Ishikawa (cell line): ENCODE data around the gene ZNF292.

Source experiments
- CEBPB ChIP-seq: IDR thresholded peaks from 2 replicates; pipeline ENCODE4 v1.6.1; 2012
- CREB1 ChIP-seq: IDR thresholded peaks from 2 replicates; pipeline ENCODE4 v1.6.1; 2012; ENCODE audit warnings: low read depth
- EGR1 ChIP-seq: IDR thresholded peaks from 2 replicates; pipeline ENCODE4 v1.6.1; 2012
- EP300 ChIP-seq: IDR thresholded peaks from 2 replicates; pipeline ENCODE4 v1.6.1; 2012; ENCODE audit warnings: borderline replicate concordance
- FOXM1 ChIP-seq: IDR thresholded peaks from 2 replicates; pipeline ENCODE4 v1.6.1; 2012; ENCODE audit warnings: low read depth, borderline replicate concordance
- NFIC ChIP-seq: IDR thresholded peaks from 2 replicates; pipeline ENCODE4 v1.6.1; 2012
- RAD21 ChIP-seq: IDR thresholded peaks from 2 replicates; pipeline ENCODE4 v1.6.1; 2012; ENCODE audit warnings: low read depth
- REST ChIP-seq: IDR thresholded peaks from 2 replicates; pipeline ENCODE4 v1.6.1; 2012; ENCODE audit warnings: low read depth, mild to moderate bottlenecking
- TAF1 ChIP-seq: IDR thresholded peaks from 2 replicates; pipeline ENCODE4 v1.6.1; 2012; ENCODE audit warnings: low read depth, mild to moderate bottlenecking
- TCF12 ChIP-seq: IDR thresholded peaks from 2 replicates; pipeline ENCODE4 v1.6.1; 2012; ENCODE audit warnings: low read depth
- TEAD4 ChIP-seq: IDR thresholded peaks from 2 replicates; pipeline ENCODE4 v1.6.1; 2012
- USF1 ChIP-seq: IDR thresholded peaks from 2 replicates; pipeline ENCODE4 v1.6.1; 2012
- YY1 ChIP-seq: IDR thresholded peaks from 2 replicates; pipeline ENCODE4 v1.6.1; 2012; ENCODE audit warnings: low read depth
- ZBTB7A ChIP-seq: IDR thresholded peaks from 2 replicates; pipeline ENCODE4 v1.6.1; 2012; ENCODE audit warnings: low read depth
- TF ChIP-seq, protein P1 (sequence below): IDR thresholded peaks from 2 replicates; pipeline ENCODE4 v1.6.1; 2012

The ZNF292 gene

GRCh38 chr6:87196275-87196842 is 41.0 kb downstream of the ZNF292 start:
- no peak for TF ChIP-seq CEBPB
- TF ChIP-seq TEAD4 = no peak
- TF ChIP-seq, protein P1, sequence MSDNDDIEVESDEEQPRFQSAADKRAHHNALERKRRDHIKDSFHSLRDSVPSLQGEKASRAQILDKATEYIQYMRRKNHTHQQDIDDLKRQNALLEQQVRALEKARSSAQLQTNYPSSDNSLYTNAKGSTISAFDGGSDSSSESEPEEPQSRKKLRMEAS = no peak
- TF ChIP-seq CREB1 = no peak
- TF ChIP-seq REST = no peak
- TF ChIP-seq ZBTB7A = no peak
- no peak for TF ChIP-seq EP300
- no peak for TF ChIP-seq TAF1
- no peak for TF ChIP-seq USF1
- TF ChIP-seq TCF12 = no peak
- no peak for TF ChIP-seq FOXM1

DNA sequence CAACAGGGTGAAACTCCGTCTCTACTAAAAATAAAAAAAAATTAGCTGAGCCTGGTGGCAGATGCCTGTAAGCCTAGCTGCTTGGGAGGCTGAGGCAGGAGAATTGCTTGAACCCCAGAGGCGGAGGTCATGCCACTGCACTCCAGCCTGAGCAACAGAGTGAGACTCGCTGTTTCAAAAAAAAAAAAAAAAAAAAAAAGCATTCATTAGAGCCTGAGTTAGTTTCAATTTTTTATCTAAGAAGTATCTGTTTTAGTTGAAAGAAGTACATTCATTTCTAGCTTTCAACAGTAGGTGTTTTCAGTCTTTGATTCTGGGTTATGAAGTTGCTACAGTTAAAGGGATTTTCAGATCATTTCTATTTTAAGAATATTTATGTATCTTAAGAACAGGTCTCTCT is 42.2 kb downstream of the ZNF292 start:
- TF ChIP-seq NFIC (no peak), USF1 (no peak), YY1 (no peak), CREB1 (no peak), EGR1 (no peak), CEBPB (no peak), ZBTB7A (no peak), TCF12 (no peak), TAF1 (no peak), REST (no peak), EP300 (no peak), TEAD4 (no peak), FOXM1 (no peak), RAD21 (no peak)
- TF ChIP-seq, protein P1 = no peak

DNA sequence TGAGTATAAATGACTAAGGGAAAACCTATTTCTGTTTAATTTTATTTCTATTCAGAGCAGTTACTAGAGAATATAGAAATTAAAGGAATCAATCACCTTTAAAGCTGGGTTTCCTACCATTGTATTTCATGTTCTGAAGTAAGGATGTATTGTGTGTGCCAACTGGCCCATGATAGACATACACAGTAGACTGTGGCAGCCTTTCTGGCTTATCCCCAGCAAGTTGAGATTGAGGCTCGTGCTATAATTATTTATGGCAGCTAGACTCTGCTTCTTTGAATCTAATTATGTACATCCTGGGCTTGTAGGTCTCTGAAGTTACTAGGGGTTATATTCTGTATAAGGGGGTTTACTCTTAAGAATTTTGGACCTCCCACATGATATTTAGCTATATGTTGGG is 44.4 kb downstream of the ZNF292 start:
- TF ChIP-seq YY1 (no peak), FOXM1 (no peak), NFIC (no peak), EP300 (no peak), CREB1 (no peak), ZBTB7A (no peak), RAD21 (no peak), CEBPB (no peak), REST (no peak), TAF1 (no peak), EGR1 (no peak)
- TF ChIP-seq, protein P1 = no peak

- TF ChIP-seq TCF12 (no peak), CREB1 (no peak), TAF1 (no peak), FOXM1 (no peak), TEAD4 (no peak), EGR1 (no peak), USF1 (no peak), YY1 (no peak), RAD21 (no peak), EP300 (no peak), CEBPB (no peak), ZBTB7A (no peak), REST (no peak), NFIC (no peak)
- TF ChIP-seq, protein P1 = no peak
Observed at GRCh38 chr6:87200469-87201175, 45.3 kb downstream of the ZNF292 start.
